SW480 (cell line): ENCODE measurements around the gene SLCO2A1.
A peak's percentile ranks its signal among the peaks of the same experiment; 100 is the strongest.

ENCODE experiments used
- DNase-seq: peaks from one replicate; pipeline ENCODE4 v3.0.0-alpha.2; 2016; ENCODE audit warnings: low spot score

Gene SLCO2A1

DNA sequence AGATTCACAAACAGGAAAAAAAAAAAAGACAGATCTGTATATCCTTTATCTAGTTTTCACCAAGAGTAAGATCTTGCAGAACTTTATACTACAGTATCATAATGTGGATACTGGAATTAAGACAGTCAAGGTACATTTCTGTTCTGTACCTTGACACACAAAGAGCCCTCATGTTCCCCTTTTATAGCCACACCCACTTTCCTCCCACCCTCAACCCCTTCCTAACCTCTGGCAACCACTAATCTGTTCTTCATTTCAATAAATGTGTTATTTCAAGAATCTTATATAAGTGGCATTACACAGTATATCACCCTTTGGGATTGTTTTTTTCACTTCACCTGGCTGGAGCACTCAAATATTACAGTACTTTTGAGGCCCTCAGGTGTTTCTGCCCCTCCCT lies 130.4 kb downstream of the SLCO2A1 start:
- DNase-seq, result no peak

DNA sequence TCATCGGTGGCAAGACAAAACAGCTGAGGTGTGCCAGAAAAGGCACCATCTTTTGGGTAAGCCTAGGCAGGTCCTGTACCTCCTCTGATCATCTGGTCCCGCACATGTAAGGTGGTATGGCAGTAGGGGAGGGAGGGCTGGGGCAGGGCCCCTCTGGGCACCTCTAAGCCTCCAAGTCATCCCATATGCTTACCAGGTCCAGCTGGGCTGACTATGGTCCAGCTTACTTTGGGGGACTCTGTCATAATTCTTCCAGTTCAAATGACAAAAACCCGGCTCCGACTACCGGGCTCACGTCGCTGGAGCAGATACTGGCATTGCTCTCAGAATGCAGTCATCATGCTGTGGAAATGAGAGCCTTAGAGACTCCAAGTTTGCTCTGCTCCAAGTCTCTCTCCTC lies 132.2 kb downstream of the SLCO2A1 start:
- no peak for DNase-seq

DNA sequence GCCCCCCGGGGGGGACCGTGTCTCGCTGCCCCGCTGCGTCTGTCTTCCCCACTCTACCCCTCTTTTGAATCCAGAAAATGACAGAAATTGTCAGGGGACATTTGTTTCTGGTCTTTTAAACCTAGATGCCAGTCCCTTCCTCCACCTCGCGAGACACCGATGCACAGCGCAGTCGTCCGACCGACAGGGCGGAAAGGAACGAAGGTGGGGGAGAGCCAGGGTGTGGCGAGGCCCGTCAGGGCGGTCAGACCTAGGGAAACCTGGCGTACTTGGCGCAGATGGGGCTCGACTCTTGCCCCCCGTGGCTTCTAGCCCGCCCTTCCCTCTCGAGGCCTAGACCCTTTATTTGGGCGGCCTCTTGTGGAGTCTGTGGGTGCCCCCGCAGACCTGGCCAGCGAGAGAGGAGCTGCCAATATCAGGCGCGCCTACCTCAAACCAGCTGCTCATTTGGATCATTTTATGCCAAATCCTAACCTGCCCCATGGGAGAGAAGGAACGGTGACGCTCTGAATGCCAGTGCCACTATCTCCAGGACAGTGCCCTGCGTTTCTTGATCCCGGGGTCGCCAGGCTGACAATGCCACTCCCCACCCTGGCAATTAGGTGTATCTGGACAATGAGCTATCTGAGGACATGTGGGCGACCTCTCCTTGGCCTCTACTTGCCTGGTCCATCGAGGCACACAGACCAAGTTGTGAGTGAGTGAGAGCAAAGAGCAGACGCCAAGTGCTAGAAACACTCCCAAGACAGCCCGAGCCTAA lies 133.5 kb downstream of the SLCO2A1 start:
- peak; percentile 46 for DNase-seq

DNA sequence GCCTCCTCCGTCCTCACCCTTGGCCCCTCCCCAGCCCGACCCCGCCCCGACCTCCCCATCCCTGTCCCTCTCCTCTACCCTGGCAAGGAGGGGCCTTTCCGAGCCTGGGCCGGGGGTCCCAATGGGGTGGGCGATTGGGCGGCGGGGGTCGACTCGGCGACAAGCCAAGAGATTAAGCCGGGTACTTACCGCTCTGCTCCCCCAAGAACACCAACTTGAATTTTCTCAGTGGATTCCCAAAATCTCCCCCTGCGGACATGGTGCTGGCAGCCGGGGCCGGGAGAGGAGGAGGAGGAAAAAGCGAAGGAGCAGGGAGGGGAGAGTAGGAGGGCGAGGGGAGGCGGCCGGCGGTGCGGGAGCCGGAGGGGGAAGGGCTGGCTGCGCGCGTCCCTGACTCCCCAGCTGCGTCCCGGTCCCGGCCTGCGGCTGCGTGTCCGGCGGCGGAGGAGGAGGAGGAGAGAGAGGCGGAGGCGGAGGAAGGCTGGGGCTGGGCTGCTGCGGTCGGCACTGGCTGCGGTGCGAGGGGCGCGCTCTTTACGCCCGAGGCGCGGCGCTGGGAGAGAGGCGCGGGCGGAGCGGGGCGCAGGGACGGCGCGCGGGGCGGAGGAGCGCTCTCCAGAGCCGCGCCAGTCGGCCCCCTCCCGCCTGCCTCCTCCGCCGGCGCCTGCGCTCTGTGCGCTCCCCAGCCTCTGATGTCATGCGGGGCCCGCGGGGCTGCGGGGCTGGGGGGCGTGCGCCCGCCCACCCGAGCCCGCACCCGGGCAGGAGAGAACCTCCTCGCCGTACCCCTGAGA lies 134.3 kb downstream of the SLCO2A1 start, which contains the start of gene RAB6B:
Gene RAB6B (minus strand): TSS at position 675 of the 794 bp plus-strand sequence. CDS start 416 bp downstream, at position 259.
- peak; percentile 31 for DNase-seq

DNA sequence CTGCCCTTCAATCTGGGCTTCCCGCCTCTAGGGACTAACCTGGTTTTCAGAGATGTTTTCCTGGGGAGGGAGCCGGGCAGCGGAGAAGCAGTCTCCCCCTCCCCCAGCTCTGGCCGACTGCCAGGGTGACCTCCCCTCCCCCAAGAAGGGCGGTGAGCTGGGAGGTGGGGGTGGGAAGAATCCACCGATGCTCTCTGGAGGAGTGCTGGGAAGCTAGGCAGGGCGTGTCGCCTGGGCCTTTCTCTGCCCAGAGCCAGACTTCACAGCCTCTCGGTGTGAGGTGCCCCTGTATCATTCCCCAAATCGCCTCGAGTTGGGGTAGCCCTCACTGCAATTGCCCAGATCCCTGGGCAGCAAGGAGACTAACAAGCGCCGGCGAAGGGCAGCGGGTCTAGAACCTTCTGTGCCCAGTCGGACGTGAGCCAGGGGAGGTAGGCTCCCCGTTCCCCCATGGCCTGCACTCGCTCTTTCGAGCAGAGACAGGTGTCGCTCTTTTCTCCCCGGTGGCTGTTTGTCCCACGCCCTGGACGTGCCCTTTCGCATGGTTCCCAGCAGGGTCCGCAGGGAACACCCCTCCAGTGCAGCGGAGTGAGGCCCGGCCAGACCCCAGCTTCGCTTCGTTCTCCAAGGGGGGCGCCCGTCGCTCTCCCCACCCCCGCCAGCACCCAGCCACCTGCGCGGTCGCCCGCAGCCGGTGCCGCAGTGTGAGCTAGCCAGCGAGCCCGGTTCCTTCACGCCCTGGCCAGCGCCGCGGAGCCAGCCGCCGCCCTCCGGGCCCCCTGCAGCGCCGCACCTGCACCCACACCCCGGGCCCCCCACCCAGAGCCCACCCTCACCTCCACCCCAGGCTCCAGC lies 135.1 kb downstream of the SLCO2A1 start:
- DNase-seq, result no peak

DNA sequence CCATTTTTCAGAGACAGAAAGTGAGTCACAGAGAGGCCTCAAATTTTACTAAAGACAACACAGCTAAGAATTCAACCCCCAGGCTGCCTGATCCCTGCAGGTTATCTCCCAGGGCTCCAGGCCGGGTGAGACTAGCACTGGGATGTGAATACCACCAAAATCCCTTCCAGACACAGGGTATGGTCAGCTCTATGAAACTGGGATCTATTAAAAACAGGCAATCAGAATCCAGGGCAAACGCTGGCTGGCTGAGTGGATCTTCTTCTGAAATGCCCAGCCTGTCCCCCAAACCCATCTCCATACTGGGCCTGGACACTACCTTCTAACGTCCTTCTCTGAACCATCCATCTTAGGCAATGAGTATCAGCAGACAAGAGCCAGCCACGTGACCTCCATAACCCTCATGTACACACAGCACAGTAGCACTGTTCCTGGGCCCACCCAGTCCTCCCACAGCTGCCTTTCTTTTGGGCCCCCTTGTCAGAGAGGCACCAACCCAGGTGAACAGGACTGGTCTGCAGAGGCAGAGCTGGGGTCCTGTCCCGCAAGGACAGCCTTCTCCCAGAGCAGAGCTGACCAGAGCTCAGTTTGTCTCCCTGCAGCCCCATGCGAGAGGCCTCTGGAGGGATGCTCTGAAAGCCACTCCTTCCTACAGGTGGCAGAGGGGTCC lies 135.9 kb downstream of the SLCO2A1 start:
- DNase-seq, result no peak

DNA sequence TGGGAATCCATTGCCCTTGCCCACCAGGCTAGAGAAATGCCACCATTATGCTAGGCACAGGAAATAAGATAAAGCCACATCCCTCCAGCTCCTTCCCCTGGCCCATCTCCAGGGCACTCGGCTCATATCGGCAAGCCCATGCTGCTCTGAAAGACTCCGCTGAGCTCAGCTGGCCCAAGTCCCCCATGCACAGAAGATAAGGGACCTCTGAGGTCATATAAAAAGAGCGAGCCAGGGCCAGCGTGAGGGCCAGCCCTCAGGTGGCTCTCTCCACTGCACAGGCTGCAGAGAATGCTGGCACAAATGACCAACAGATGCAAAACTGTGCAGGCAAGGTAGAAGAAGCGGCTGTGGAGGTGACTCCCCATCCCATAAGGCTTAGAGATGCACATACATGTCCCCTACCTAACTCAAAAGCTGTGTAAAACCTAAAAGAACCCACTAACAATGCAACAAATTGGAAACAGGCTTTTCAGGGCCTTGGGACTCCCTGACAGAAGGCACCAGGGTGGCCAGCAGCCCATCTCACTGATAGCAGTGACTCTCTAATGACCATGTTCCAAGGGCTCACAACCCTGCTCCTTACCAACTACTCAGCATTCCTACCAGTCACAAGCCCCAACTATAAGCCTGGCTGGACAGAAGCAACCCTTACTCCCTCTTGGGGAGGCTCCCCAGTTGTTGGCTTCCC lies 137.0 kb downstream of the SLCO2A1 start:
- no peak for DNase-seq

DNA sequence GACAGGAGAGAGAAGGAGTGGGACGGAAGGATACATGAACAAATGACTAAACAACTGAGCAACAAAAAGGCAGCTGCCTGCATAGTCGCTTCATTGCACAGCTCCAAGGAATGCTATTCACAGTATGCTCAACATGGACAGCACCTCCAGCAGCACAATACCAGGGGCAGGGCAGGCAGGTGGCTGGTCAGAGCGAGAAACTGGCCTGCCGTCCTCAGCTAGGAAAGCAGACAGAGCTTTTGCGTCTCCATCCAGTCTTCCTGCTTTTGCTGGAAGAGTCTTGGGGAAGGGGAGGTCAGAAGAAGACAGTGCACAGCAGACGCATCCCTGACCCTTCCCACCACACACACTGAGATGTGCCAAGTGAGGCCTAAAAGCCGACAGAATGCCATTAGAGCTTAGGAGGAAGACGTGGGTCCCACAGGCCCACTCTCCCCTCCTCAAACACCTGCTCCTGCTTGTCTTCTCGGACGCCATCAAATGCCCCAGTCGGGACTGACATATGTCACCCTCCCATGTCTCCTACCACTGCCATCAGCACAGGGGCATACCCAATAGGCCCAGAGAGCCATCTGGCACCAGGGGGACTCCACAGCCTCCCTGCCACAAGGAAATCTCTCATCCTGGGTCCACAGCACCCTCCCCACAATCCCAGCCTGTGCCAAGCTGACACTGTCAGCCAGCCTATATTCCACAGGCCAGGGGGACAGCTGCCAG lies 137.9 kb downstream of the SLCO2A1 start:
- no peak for DNase-seq

DNA sequence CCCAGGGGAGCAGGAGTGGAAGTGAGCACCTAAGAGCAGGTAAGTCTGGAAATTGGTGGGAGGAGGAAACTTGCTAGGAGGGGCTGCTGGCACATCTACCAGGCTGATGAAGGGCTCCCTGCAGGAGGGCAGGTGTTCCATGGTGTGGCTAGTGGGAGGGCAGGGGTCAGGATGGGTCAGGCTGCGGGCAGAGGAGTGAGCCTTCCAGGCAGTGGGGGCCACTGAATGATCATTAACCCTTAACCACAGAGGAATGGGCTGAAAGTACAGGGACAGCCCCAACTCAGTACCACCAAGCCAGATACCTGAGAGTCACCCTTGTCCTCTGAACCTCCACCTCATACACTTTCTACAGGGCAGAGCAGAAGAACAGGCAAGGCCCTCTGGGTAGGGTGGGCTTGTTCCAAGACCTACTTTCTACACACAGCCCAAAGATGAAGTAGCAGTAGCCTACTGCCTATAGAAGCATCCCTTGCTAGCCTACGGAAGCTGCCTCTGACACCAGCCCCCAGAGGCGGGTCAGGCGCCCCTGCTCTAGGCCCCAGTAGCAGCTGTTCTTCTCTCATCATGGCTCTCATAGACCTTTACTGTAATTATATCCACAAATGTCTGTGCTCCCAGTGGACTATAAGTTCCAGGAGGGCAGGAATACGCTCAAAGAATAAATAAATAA lies 138.6 kb downstream of the SLCO2A1 start:
- no peak for DNase-seq

DNA sequence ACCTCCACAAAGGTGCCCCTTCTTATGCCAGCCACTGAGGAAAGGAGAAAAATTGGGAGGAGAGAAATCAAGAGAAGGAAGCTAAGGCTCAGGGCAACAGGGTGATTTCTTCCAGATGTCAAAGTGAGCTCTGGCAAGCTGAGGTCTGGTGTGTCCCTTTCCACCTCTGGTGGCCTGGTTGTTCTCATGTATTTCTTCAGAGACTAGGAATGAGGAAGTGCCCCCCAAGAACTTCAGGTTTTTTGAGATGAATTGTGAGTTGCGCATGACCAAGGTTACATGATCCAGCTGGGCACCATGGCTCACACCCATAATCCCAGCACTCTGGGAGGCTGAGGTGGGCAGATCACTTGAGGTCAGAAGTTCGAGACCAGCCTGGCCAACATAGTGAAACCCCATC lies 139.7 kb downstream of the SLCO2A1 start:
- no peak for DNase-seq

DNA sequence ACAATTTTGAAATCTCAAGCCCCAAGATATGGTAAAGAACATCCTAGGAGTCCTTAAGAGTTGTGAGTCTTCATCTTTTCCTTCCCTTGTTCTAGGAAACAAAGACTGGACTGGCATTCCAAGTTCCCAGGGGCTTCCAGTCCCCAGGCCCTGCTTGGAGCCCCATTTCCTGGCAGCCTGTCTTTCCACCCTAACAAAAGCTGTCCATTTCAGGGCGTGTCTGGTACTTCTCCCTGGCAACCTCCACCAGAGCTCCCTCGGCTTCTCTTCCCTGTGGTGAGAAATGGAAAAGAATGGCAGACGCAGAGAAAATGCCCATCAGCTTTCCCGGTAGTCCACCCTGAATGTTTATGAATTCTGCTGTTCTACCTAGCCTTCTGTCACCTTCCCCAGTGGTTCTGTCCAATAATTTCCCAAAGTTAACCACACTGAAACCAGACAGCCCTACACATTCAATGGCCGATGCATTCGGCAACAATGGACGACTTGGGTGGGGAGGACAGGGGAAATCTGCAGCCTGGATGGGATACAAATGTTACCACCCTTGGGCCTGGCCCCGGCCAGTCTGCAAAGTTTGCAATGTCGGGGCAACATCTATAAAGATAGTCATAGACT lies 140.9 kb downstream of the SLCO2A1 start:
- DNase-seq, result no peak

DNA sequence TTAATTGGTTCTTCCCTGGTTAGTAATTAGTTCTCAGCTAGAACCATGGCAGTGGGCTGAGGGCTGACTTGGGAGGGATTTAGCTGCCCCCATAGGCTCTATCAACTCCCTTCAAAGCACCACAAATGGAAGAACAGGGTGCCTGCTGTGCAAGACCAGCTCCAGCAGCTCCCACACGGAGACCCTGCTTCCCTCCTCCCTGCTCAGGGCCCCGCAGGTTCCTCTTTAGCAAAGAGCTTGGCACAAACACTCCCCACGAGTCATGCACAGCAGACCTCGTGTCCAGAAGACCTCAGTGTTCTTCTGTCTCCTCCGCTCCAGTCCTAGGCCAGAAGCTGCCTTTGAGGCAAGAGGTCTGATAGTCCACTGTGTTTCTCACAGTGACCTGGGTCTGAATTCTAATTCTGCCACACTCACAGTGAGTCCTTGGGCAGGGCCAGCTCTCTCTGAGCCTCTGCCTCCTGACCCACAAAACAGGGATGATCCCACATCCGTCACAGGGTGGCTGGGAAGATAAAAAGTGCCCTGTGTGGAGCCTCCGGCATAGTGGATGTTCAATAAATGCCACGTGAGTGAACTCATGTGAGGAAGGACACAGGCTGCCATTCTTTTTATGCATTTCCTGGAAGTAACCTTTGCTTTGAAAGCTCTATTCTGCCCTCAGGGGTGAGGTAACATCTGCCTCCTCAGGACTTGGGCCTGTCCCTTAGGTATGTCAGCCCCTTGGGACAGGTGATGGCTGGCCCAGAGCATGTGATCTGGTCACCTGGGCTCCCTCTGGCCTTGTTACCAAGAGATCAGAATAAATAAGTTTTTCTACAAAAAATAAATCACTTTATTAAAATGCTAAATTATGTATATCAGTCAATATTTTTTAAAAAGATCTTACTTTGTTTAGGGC lies 141.7 kb downstream of the SLCO2A1 start:
- no peak for DNase-seq

DNA sequence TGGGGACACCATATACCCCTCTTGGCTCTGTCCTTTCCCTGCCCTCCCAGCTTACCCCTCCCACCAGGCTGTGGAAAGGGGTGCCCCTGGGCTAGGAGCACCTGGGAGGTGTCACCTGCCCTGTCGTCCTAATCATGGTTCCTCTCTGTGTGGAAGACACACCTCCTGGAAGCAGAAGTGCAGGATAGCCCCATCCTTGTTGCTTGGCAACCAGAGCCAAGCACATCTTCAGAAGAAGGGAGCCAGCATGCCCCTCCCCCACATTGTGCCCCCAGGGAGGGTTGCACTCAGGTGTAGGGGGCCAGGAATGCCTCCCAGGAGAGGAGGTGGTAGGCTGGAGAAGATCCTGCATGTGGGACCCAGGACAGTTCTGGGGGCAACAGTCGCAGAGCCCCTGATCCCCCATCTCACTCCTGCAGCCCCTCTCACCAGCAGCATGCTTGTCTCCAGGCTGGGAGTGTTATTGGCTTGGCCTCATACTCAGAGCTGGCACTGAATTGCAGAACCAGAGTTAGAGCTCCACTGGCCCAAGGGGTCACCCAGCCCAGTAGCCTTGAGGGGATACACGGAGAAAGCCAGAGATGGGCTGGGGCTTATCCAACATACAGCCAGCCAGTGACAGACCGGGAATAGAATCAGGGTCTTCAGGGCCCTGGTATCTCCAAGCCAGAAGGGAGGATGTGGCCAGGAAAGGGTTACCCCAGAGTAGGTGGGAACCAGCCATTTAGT lies 142.5 kb downstream of the SLCO2A1 start:
- DNase-seq, result no peak

DNA sequence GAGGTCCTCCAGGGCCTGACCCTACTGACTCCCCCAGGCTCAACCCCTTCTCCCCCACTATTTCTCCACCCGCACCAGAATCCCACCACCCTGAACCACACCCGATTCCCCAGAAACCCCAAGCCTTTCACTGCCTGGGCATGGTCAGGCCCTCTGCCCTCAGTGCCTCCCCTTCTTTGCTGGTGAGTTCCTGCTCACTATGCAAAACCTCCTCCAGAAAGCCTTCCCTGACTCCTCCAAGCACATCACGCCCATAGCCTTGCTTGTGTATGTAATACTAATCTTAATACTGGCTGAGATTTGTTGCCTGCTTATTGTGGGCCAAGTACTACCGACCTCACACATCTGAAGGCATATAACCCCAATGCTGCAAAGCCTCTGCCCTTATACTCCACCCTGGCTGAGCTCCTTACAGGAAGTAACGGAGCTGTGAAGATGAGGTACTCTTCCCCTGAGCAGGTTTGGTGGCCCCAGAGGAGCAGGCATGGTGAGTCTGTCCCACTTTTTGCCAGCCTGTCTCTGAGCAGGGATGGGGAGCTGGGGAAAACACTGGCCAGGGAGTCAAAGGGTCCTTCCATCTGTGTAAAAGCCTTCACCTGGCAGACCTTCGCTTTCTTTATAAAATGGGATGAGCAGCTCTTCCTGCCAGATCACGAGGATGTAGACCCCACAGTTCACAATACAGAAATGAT lies 143.5 kb downstream of the SLCO2A1 start:
- no peak for DNase-seq

DNA sequence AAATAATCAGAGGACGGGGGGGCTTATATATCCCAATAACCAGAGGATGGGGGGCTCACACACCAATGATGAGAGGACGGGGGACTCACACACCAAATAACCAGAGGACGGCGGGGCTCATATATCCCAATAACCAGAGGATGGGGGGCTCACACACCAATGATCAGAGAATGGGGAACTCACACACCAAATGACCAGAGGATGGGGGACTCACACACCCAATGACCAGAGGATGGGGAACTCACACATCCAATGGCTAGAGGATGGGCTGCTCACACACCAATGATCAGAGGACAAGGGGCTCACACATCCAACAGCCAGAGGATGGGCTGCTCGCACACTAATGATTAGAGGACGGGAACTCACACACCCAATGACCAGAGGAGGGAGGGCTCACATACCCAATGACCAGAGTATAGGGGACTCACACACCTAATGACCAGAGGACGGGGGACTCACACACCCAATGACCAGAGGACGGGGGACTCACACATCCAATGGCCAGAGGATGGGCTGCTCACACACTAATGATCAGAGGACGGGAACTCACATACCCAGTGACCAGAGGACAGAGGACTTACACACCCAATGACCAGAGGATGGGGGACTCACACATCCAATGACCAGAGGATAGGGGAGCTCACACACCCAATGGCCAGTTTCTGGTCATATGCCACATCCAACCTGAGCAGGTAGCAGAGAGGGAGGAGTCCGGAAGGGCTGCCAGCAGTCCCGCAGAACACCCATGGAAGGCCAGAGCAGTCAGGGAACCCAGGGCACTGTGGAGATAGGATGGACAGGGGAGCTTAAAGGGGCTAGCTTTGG lies 144.6 kb downstream of the SLCO2A1 start:
- DNase-seq, result no peak
